ENCODE data around the gene PIGM. TPM values are rescaled to one million over a fixed set of nuclear protein-coding genes. Genes with fewer than 3 reads are reported as not detected.

PIGM gene
- total and polyA plus RNA-seq, 2 experiments from 2014 or later = 5.0 TPM

GRCh38 chr1:159987186-159987585 lies 44.6 kb downstream of the PIGM start (continued):
- TF ChIP-seq ZNF462 (CRISPR knock-in tag; IDR thresholded peaks at IDR 0.05) (no peak), ZNF114 (CRISPR knock-in tag; IDR thresholded peaks at IDR 0.05) (no peak), CREB1 (CRISPR knock-in tag; IDR thresholded peaks at IDR 0.05; ENCODE audit: low read depth) (no peak)

GRCh38 chr1:159986531-159986930 lies 45.3 kb downstream of the PIGM start:
- peaks cover 17% of the 10 kb centered on the region for H3K4me1 Mint-ChIP-seq
- H2AFZ ChIP-seq = no peak overlapping the region
- no peaks in the 10 kb centered on the region for H3K36me3 Mint-ChIP-seq (ENCODE audit: low read depth)
- H3K27ac ChIP-seq (ENCODE audit: low read depth) = no peak overlapping the region
- no peaks in the 10 kb centered on the region for H3K27me3 Mint-ChIP-seq (ENCODE audit: insufficient read depth, low read depth, poor library complexity)
- no peak overlapping the region for H3K27ac Mint-ChIP-seq
- H3K27me3 ChIP-seq (ENCODE audit: insufficient read depth) = no peaks in the 10 kb centered on the region
- ATAC-seq = no peak
- TF ChIP-seq JUNB (IDR thresholded peaks at IDR 0.05; ENCODE audit: unreplicated experiment) (no peak), STAT1 (IDR thresholded peaks at IDR 0.05; ENCODE audit: unreplicated experiment) (no peak), ZNF331 (CRISPR knock-in tag; IDR thresholded peaks at IDR 0.05; ENCODE audit: low read depth) (no peak), ETS1 (IDR thresholded peaks at IDR 0.05) (no peak)
- H3K9me2 ChIP-seq (ENCODE audit: insufficient read depth) = no peaks in the 10 kb centered on the region
- no peak overlapping the region for H3K4me3 ChIP-seq
- H3K36me3 ChIP-seq (ENCODE audit: insufficient read depth) = no peaks in the 10 kb centered on the region
- no peak overlapping the region for H3K4me3 Mint-ChIP-seq
- H3K9me3 Mint-ChIP-seq = no peaks in the 10 kb centered on the region
- H3K79me2 ChIP-seq (replicated peaks; ENCODE audit: insufficient read depth) = no peaks in the 10 kb centered on the region
- no peaks in the 10 kb centered on the region for H4K20me1 ChIP-seq (replicated peaks; ENCODE audit: insufficient read depth)
- peaks cover 8% of the 10 kb centered on the region; the same call in 1 of the 2 replicates for H3K4me1 ChIP-seq (ENCODE audit: insufficient read depth)
- no peak overlapping the region for H3K4me2 ChIP-seq
- H3F3A ChIP-seq (replicated peaks; ENCODE audit: low read depth) = no peaks in the 10 kb centered on the region
- DNase-seq (ENCODE audit: low spot score) = no peak

Data from GM23338 (cell line).